ENCODE data around the gene EXOC3L2. TPM values are rescaled to one million over a fixed set of nuclear protein-coding genes. Genes with fewer than 3 reads are reported as not detected.
"Not testable (repeated sequence)": the region's sequence is repeated elsewhere in the genome, so short reads cannot be mapped to it uniquely, and the experiment has no call there.

Gene EXOC3L2
- polyA plus RNA-seq, 1 donor from 2014 or later: not detected

DNA sequence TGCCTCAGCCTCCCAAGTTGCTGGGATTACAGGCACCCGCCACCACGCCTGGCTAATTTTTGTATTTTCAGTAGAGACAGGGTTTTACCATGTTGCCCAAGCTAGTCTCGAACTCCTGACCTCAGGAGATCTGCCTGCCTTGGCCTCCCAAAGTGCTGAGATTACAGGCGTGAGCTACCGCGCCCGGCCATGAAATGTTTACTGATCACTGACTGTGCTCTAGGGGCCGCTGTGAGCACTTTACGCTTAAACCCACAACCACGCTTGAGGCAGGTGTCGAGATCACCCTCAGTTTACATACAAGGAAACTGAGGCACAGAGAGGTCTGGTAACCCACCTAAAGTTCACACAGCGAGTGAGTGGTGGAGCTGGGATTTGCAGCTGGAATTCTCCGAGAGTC is 24.7 kb upstream of the EXOC3L2 start:
- H3K27me3 Mint-ChIP-seq, H3K4me3 Mint-ChIP-seq, H3K4me1 Mint-ChIP-seq, H3K27ac Mint-ChIP-seq, H3K36me3 Mint-ChIP-seq, H3K9me3 Mint-ChIP-seq: not testable (repeated sequence)

DNA sequence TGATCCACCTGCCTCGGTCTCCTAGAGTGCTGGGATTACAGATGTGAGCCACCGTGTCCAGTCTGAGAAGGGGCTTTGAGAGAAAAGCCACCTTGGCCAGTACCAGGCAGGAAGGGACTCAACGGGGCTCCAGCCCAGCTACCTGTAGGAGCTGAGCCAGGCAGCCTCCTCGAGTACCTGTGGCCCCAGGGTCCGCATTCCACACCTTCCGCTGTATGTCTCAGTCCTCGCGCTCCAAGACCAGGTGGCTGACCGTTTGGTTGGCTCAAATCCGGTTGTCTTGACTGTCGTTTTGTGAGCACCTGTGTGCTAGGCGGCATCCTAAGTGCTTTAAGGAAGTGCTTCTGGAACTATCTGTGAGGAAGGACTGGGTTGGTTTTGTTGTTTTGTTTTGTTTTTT is 22.1 kb upstream of the EXOC3L2 start:
- H3K36me3 Mint-ChIP-seq: peaks cover 4% of the 10 kb centered on the region

DNA sequence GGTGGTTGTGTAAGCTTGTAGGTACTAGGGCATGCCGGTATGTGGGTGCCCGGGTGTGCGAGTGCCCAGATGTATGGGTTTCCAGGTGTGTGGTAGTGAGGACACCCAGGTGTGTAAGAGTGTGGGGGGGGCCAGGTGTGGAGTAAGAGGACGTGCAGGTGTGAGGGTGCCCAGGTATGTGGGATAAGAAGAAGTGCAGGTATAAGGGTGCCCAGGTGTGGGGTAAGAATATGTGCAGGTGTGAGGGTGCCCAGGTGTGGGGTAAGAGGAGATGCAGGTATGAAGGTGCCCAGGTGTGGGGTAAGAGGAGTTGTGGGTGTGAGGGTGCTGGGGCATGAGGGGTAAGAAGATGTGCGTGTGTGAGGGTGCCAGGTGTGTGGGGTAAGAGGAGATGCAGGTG is 20.2 kb upstream of the EXOC3L2 start:
- Mint-ChIP-seq H3K27ac (peak overlapping the region in 1 of 3 donors; percentile 73), H3K36me3 (peaks cover 8% of the 10 kb centered on the region), H3K9me3 (no peaks in the 10 kb centered on the region), H3K27me3 (no peaks in the 10 kb centered on the region), H3K4me1 (peaks cover 0 to 4% (median 4%) of the 10 kb centered on the region in 3 donors), H3K4me3 (no peak overlapping the region)

More for the DNA sequence above, 22.1 kb upstream of the EXOC3L2 start:
- Mint-ChIP-seq H3K27ac (no peak overlapping the region), H3K4me3 (no peak overlapping the region), H3K27me3 (no peaks in the 10 kb centered on the region), H3K4me1 (peaks cover 0 to 4% (median 0%) of the 10 kb centered on the region in 3 donors), H3K9me3 (no peaks in the 10 kb centered on the region)

DNA sequence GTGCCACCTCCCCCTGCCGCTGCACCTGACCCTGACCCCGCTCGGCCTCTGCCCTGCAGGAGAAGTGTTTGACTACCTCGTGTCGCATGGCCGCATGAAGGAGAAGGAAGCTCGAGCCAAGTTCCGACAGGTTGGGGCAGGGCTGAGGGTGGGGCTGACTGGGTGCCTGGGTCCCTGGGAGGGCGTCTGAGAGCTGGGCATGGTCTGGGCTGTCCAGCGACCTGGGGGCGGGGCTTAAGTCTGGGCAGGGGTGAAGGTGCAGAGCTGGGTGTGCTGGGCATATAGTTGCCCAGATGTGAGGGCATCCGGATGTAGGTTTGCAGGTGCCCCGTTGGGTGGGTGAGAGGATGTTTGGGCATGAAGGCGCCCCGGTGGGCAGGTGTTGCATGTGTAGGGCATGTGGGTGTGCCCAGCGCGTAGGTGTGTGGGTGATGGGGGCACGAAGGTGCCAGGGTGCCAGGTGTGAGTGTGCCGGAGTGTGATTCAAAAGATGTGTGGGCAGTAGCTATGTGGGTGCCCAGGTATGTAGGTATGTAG is 19.6 kb upstream of the EXOC3L2 start:
- Mint-ChIP-seq H3K4me1 (peaks cover 0 to 4% (median 4%) of the 10 kb centered on the region in 3 donors), H3K4me3 (no peak overlapping the region), H3K27me3 (no peaks in the 10 kb centered on the region), H3K36me3 (peaks cover 8% of the 10 kb centered on the region), H3K27ac (peak overlapping the region in 1 of 3 donors; percentile 73), H3K9me3 (no peaks in the 10 kb centered on the region)

DNA sequence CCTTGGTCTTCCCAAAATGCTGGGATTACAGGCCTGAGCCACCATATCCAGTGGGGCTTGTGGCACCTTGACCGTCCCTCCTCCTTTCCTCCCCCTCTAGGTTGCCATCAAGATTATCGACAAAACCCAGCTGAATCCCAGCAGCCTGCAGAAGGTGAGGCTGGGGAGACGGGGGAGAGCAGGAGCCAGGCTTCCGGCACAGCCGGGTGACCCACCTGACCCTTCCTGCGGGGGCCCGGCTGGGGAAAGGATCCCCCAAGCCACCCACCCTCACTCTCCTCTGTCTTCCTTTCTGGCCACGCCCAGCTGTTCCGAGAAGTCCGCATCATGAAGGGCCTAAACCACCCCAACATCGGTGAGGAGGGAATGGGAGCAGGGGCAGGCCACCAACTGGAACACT is 17.8 kb upstream of the EXOC3L2 start:
- Mint-ChIP-seq H3K27ac (no peak overlapping the region), H3K4me1 (peaks cover 0 to 4% (median 4%) of the 10 kb centered on the region in 3 donors), H3K27me3 (no peaks in the 10 kb centered on the region), H3K36me3 (peaks cover 8% of the 10 kb centered on the region), H3K9me3 (no peaks in the 10 kb centered on the region), H3K4me3 (no peak overlapping the region)

DNA sequence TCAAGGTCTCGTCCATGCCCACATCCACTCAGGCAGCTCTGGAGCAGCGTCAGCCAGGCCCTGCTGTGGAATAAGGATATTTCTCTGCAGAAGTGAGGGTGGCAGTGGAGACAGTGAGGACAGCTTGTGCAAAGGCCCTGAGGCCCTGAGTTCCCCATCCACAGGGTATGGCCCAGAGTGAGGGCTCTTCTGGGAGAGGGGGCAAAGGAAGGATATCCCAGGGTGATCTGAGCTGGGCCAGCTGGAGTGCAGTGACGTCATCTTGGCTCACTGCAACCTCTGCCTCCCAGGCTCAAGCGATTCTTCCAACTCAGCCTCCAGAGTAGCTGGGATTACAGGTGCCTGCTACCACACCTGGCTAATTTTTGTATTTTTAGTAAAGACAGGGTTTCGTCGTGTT is 17.4 kb upstream of the EXOC3L2 start:
- peaks cover 0 to 4% (median 4%) of the 10 kb centered on the region in 3 donors for H3K4me1 Mint-ChIP-seq
- no peak overlapping the region for H3K4me3 Mint-ChIP-seq
- H3K9me3 Mint-ChIP-seq: no peaks in the 10 kb centered on the region
- H3K36me3 Mint-ChIP-seq: peaks cover 8% of the 10 kb centered on the region
- H3K27me3 Mint-ChIP-seq: no peaks in the 10 kb centered on the region
- no peak overlapping the region for H3K27ac Mint-ChIP-seq

DNA sequence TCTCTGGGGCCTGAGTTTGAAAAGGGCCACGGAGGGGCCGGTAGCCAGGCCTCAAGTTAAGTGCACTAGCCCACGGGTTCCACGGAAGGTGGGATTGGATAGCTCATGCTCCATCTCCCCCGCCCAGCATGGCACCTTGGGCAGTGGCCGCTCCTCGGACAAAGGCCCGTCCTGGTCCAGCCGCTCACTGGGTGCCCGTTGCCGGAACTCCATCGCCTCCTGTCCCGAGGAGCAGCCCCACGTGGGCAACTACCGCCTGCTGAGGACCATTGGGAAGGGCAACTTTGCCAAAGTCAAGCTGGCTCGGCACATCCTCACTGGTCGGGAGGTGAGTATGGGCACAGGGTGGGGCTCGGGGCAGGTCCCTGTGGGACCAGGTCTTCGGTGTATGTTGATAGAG is 13.7 kb upstream of the EXOC3L2 start:
- Mint-ChIP-seq H3K36me3 (peaks cover 4% of the 10 kb centered on the region), H3K4me1 (peaks cover 2 to 5% (median 4%) of the 10 kb centered on the region in 3 donors), H3K4me3 (no peak overlapping the region), H3K27ac (no peak overlapping the region), H3K9me3 (no peaks in the 10 kb centered on the region), H3K27me3 (no peaks in the 10 kb centered on the region)

DNA sequence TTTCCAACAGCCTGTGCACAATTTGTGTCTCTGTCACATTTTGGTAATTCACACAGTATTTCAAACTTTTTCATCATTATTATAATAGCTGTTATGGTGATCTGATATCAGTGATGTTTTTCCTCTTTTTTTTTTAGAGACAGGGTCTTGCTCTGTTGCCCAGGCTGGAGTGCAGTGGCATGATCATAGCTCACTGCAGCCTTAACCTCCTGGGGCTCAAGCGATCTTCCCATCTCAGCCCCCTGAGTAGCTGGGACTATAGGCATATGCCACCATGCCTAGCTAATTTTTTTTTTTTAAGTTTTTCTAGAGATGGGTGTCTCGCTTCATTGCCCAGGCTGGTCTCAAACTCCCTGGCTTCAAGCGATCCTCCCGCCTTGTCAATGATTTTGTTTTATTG is 11.6 kb upstream of the EXOC3L2 start:
- Mint-ChIP-seq H3K4me3 (peak overlapping the region in 1 of 4 donors; percentile 50), H3K27me3 (no peaks in the 10 kb centered on the region), H3K36me3 (peaks cover 3% of the 10 kb centered on the region), H3K27ac (no peak overlapping the region), H3K4me1 (peaks cover 4 to 17% (median 7%) of the 10 kb centered on the region in 3 donors), H3K9me3 (no peaks in the 10 kb centered on the region)

DNA sequence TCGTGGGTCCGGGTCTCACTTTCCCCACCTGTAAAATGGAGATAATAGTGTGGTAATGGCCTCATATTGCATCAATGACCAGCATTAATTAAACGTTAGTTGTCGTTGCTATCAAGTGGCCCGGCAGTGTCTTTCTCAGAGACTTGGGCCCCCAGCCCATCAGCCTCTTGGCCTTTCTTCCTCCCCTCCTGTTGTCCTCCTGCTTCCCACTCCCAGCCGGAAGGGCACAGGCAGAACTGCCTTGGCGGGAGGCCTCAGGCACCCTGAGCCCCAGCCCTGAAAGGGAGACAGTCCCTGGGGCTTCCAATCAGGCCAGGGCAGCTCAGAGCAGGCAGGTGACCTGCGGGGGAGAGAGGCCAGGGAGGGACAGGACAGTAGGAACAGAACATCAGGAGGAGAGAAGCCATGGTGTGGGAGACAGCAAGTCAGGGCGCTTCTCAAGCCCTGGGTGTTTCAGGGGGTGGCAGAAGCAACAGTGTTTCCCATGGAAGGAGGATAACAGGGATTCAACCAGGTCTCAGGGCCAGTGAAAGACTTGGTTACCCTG is 10.5 kb upstream of the EXOC3L2 start:
- Mint-ChIP-seq H3K36me3 (peaks cover under 1% of the 10 kb centered on the region), H3K4me1 (peaks cover 3 to 19% (median 9%) of the 10 kb centered on the region in 3 donors), H3K4me3 (no peak overlapping the region), H3K27me3 (no peaks in the 10 kb centered on the region), H3K27ac (no peak overlapping the region), H3K9me3 (no peaks in the 10 kb centered on the region)

DNA sequence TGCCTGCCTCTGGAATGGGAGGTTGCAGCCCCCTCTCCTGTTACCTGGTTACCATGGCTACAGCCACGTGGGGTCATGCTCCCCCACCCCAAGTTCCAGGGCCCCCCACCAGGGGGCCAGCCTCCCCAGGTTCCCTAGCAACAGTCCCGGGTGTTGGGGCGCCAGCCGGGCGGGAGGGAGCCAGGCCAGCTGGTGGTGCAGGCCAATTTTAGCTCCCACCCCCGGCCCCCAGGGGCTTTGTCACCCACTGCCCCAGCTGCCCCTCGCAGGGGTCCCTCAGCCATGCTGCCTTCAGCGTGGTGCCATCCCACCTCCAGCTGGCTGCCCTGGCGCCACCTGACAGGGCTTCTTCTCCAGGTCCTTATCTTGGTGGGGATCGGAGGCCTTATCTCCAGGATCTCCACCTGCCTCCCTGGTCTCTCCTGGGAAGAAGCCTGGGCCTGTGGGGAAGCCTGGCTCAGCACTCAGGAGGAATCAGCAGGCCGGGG is 8.9 kb upstream of the EXOC3L2 start:
- H3K9me3 Mint-ChIP-seq: no peaks in the 10 kb centered on the region
- H3K36me3 Mint-ChIP-seq: no peaks in the 10 kb centered on the region
- no peaks in the 10 kb centered on the region for H3K27me3 Mint-ChIP-seq
- peak overlapping the region in 2 of 3 donors; percentile 31 to 33 for H3K27ac Mint-ChIP-seq
- peak overlapping the region; percentile 57 to 78 (median 71) for H3K4me3 Mint-ChIP-seq
- H3K4me1 Mint-ChIP-seq: peaks cover 5 to 20% (median 10%) of the 10 kb centered on the region in 3 donors

DNA sequence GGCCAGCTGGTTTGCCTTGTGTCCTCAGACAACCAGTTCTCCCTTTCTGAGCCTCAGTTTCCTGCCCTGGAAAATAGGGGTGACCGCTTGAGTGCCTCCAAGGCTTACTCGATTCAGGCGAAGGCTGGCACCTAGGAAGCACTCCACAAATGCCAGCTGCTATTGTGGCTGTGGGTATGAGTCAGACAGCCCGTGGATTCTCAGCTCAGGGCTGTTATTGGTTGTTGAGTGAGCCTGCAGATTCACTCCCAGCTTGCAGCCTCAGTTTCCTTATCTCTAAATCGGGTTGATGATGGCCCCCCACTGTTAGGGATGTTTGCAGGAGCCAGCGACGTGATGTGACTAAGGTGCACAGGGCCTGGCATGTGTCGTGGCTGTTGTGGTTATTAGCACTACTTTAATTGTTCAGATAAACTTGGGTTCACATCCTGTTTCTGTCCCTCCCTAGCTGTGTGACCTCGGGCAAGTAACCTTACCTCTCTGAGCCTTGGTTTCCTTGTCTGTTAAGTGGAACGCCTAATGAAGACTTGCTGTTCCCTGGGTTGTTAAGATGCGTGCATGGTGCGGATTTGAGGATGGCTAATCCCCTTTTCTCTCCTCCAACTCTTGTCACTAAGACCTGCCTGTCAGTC is 8.3 kb upstream of the EXOC3L2 start:
- peak overlapping the region; percentile 57 to 87 (median 79) for H3K4me3 Mint-ChIP-seq
- no peaks in the 10 kb centered on the region for H3K36me3 Mint-ChIP-seq
- no peaks in the 10 kb centered on the region for H3K9me3 Mint-ChIP-seq
- peak overlapping the region in 2 of 3 donors; percentile 33 to 86 for H3K27ac Mint-ChIP-seq
- H3K4me1 Mint-ChIP-seq: peaks cover 5 to 20% (median 10%) of the 10 kb centered on the region in 3 donors
- H3K27me3 Mint-ChIP-seq: no peaks in the 10 kb centered on the region

DNA sequence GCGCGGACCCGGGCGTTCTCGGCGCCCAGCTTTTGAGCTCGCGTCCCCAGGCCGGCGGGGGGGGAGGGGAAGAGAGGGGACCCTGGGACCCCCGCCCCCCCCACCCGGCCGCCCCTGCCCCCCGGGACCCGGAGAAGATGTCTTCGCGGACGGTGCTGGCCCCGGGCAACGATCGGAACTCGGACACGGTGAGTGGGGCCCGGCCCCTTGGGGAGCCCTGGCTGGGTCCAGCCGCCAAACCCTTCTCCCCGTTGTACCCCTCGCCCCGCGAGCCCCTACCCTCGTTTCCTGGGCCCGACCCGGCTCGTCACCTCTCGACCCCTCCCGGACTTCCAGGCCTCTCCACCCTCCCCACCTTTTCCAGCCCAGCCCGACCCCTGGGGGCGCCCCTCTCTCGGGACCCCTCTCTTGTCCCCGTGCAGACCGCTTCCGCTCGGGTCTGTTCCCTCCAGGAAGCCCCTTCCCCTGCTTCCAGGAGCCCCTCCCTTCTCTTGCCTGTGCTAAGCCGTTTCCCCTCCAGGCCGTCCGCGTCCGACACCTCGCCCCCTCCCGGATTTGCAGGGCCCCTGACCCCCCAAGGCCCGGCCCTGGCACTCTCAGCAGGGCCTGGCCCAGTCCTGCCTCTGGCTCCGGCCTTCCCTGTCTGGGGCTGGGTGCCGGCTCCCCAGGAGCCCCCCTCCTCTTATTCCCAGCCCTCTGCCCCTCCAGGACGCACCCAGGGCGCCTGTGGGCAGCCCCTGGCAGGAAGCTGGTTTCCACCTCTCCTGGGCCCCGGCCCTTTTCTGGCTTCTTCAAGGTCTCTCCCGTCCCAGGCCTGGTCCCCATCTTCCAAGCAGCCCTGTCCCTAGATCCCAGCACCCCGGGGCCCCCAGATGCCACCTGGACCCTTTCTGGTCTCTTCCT is 6.5 kb upstream of the EXOC3L2 start:
- Mint-ChIP-seq H3K36me3 (no peaks in the 10 kb centered on the region), H3K9me3 (no peaks in the 10 kb centered on the region), H3K27me3 (no peaks in the 10 kb centered on the region), H3K27ac (peak overlapping the region in 1 of 3 donors; percentile 86), H3K4me3 (peak overlapping the region; percentile 78 to 92 (median 86)), H3K4me1 (peaks cover 5 to 20% (median 10%) of the 10 kb centered on the region in 3 donors)

DNA sequence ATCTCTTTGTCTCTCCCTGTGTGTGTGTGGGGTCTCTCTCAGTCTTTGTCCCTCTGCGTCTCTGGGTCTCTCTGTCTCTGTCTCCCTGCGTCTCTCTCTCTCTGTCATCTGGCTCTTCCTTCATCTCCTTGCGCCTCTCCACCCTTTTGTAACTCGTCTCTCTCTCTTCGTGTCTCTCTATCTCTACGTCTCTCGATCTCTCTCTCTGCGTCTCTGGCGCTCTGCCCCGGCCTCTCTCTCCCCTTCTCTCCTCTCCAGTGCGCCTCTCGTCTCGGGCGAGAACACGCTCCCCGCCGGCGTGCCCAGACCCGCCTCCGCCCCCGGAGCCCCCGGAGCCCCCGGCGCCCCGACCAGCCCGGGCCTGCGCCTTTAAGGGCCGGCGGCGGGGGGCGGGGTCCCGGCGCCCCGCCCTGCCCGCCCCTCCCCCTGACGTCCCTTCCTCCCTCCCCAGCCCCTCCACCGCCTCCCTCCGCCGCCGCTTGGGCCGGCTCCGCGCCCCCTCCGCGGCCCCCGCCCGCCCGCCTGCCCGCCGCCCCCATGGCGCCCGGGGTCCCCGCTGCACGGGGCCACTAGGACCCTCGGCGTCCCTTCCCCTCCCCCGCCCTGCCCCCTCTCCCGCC is 5.7 kb upstream of the EXOC3L2 start, which contains the start of gene MARK4:
Gene MARK4 (plus strand): TSS at position 440 of the 620 bp plus-strand sequence. CDS start 318 bp downstream, outside the sequence.
- H3K36me3 Mint-ChIP-seq: no peaks in the 10 kb centered on the region
- H3K27ac Mint-ChIP-seq: peak within 1 kb of the TSS in 2 of 3 donors; percentile 38 to 86
- H3K4me1 Mint-ChIP-seq: peaks cover 5 to 17% (median 9%) of the 10 kb centered on the region in 3 donors
- no peaks in the 10 kb centered on the region for H3K27me3 Mint-ChIP-seq
- no peaks in the 10 kb centered on the region for H3K9me3 Mint-ChIP-seq
- peak within 1 kb of the TSS; percentile 78 to 92 (median 90) for H3K4me3 Mint-ChIP-seq

DNA sequence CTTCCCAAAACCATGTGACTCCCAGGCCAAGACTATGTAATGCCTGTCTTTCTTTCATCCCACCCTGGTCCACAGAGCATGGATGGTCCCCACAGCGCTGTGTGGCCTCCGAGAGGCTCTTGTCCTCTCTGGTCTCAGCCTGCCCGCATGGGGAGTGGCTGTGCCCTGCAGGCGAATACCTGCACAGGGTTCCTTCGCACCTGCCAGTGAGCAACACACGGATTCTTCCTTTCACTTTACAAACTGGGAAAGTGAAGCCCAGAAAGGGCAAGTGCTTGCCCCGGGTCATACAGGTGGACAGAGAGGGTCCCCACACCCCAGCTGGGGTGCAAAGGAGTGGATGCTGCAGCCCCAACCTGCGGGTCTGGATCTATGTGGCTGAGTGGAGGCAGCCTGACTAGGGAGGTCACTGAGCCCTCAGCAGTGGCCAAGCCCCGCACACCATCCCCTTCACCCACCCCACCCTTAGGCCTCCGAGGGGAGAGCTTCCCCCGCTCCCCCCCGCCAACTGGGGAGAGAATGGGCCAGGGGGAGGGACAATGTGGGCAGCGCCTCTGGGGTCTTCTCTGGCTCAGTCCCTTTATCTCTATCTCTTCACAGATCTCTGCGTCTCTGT is 5.1 kb upstream of the EXOC3L2 start:
- H3K36me3 Mint-ChIP-seq: no peaks in the 10 kb centered on the region
- H3K9me3 Mint-ChIP-seq: no peaks in the 10 kb centered on the region
- H3K4me1 Mint-ChIP-seq: peaks cover 5 to 17% (median 9%) of the 10 kb centered on the region in 3 donors
- peak overlapping the region in 1 of 3 donors; percentile 38 for H3K27ac Mint-ChIP-seq
- no peaks in the 10 kb centered on the region for H3K27me3 Mint-ChIP-seq
- peak overlapping the region; percentile 74 to 91 (median 89) for H3K4me3 Mint-ChIP-seq

All from IgD-negative memory B cell (primary cell).